Upper lobe of left lung (tissue), 6 donors: ENCODE data around the gene USP17L24. TPM values are rescaled to one million over a fixed set of nuclear protein-coding genes. Genes with fewer than 3 reads are reported as not detected.

Experiments used
- total RNA-seq, 6 donors: library from RNA; depleted of rRNA in 4 of 6; stranded (reverse); fragments of >200 nt in 4 of 6; gene quantifications; one replicate each; pipeline versions ENCODE4 v1.1.0 to v1.2.1, GENCODE V29; 2016 to 2021
- donor health status: DM: no; HTN: no; CAD: no; lungs with moderate emphysema.
- donor health status: DM: no; HTN: yes; CAD: no; lungs with severe emphysema.

The USP17L24 gene
- total RNA-seq, 6 donors from 2014 or later = not detected

Other genes with a start within 250 kb of the USP17L24 start
- not detected for gene FAM90A26, start 154.8 kb upstream of the USP17L24 start, total RNA-seq
- not detected for gene USP17L10, start 114.5 kb upstream of the USP17L24 start, total RNA-seq
- not detected for gene USP17L11, start 109.8 kb upstream of the USP17L24 start, total RNA-seq
- gene USP17L12, start 105.0 kb upstream of the USP17L24 start, total RNA-seq = not detected
- gene USP17L13, start 100.3 kb upstream of the USP17L24 start, total RNA-seq = not detected
- gene USP17L15, start 90.8 kb upstream of the USP17L24 start, total RNA-seq = not detected
- gene USP17L17, start 81.3 kb upstream of the USP17L24 start, total RNA-seq = not detected
- not detected for gene USP17L18, start 76.5 kb upstream of the USP17L24 start, total RNA-seq
- not detected for gene USP17L19, start 71.8 kb upstream of the USP17L24 start, total RNA-seq
- not detected for gene USP17L20, start 67.0 kb upstream of the USP17L24 start, total RNA-seq
- gene USP17L21, start 62.3 kb upstream of the USP17L24 start, total RNA-seq = not detected
- gene USP17L22, start 57.5 kb upstream of the USP17L24 start, total RNA-seq = not detected
- gene USP17L25, start 4.7 kb downstream of the USP17L24 start, total RNA-seq = not detected
- gene USP17L26, start 9.5 kb downstream of the USP17L24 start, total RNA-seq = not detected
- not detected for gene USP17L5, start 14.2 kb downstream of the USP17L24 start, total RNA-seq
- not detected for gene USP17L27, start 19.0 kb downstream of the USP17L24 start, total RNA-seq
- not detected for gene USP17L28, start 23.7 kb downstream of the USP17L24 start, total RNA-seq
- not detected for gene USP17L29, start 28.5 kb downstream of the USP17L24 start, total RNA-seq
- not detected for gene USP17L30, start 38.0 kb downstream of the USP17L24 start, total RNA-seq
- not detected for gene DEFB131A, start 119.2 kb downstream of the USP17L24 start, total RNA-seq